Right kidney (tissue), 9 donors: ENCODE measurements around the gene MUC3A.
"Not testable (repeated sequence)": the region's sequence is repeated elsewhere in the genome, so short reads cannot be mapped to it uniquely, and the experiment has no call there.

ENCODE experiments used
- DNase-seq: peaks from one replicate; pipeline ENCODE4 v3.0.0-alpha.2; 2016
- long read RNA-seq, 8 donors: transcript quantifications; one replicate each; lab custom pipeline, GENCODE V29; 2026

MUC3A gene
- long read RNA-seq, donor 1: 0 reads
- long read RNA-seq, donor 2: 0 reads
- long read RNA-seq, donor 3: 0 reads
- long read RNA-seq, donor 4: 0 reads
- long read RNA-seq, donor 5: 0 reads
- long read RNA-seq, donor 6: 0 reads
- long read RNA-seq, donor 7: 0 reads
- long read RNA-seq, donor 8: 0 reads

- DNase-seq: no peak
Observed at GRCh38 chr7:100949227-100949932, at the start of gene MUC3A. TSS of gene MUC3A (plus strand) at chr7:100949534. CDS start at chr7:100949625, 91 bp downstream.

GRCh38 chr7:100900978-100901377, 48.4 kb upstream of the MUC3A start:
- no peak for DNase-seq

- DNase-seq: no peak
Observed at GRCh38 chr7:100901921-100902332, 47.4 kb upstream of the MUC3A start.

- DNase-seq: no peak
Observed at GRCh38 chr7:100902638-100903037, 46.7 kb upstream of the MUC3A start.

GRCh38 chr7:100908512-100908911, 40.8 kb upstream of the MUC3A start:
- DNase-seq: no peak

- DNase-seq: not testable (repeated sequence)
Observed at GRCh38 chr7:100910443-100910842, 38.9 kb upstream of the MUC3A start.

- no peak for DNase-seq
Observed at GRCh38 chr7:100911484-100911883, 37.9 kb upstream of the MUC3A start.

GRCh38 chr7:100914208-100914878, 35.0 kb upstream of the MUC3A start:
- no peak for DNase-seq

GRCh38 chr7:100914879-100915447, 34.4 kb upstream of the MUC3A start:
- no peak for DNase-seq

- not testable (repeated sequence) for DNase-seq
Observed at GRCh38 chr7:100919335-100919734, 30.0 kb upstream of the MUC3A start.

- DNase-seq: not testable (repeated sequence)
Observed at GRCh38 chr7:100919779-100920437, 29.4 kb upstream of the MUC3A start.

GRCh38 chr7:100921039-100921438, 28.3 kb upstream of the MUC3A start:
- no peak for DNase-seq

- not testable (repeated sequence) for DNase-seq
Observed at GRCh38 chr7:100923616-100924015, 25.7 kb upstream of the MUC3A start.

- DNase-seq: no peak
Observed at GRCh38 chr7:100929808-100930174, 19.5 kb upstream of the MUC3A start.

- DNase-seq: no peak
Observed at GRCh38 chr7:100933734-100934133, 15.6 kb upstream of the MUC3A start.

- not testable (repeated sequence) for DNase-seq
Observed at GRCh38 chr7:100935381-100935780, 14.0 kb upstream of the MUC3A start.

- not testable (repeated sequence) for DNase-seq
Observed at GRCh38 chr7:100936167-100936566, 13.2 kb upstream of the MUC3A start.

- no peak for DNase-seq
Observed at GRCh38 chr7:100942045-100942774, 7.1 kb upstream of the MUC3A start.

GRCh38 chr7:100943693-100944092, 5.6 kb upstream of the MUC3A start:
- DNase-seq: no peak

- no peak for DNase-seq
Observed at GRCh38 chr7:100944138-100944537, 5.2 kb upstream of the MUC3A start.

- no peak for DNase-seq
Observed at GRCh38 chr7:100946111-100946510, 3.2 kb upstream of the MUC3A start.

GRCh38 chr7:100946766-100947365, 2.5 kb upstream of the MUC3A start:
- DNase-seq: no peak
